ENCODE data around the gene KBTBD13. TPM values are rescaled to one million over a fixed set of nuclear protein-coding genes. Genes with fewer than 3 reads are reported as not detected.

Gene KBTBD13
- polyA plus RNA-seq, 1 donor (not counting 4 experiments of a cell fraction or from before 2014, with no cell fraction given): not detected

DNA sequence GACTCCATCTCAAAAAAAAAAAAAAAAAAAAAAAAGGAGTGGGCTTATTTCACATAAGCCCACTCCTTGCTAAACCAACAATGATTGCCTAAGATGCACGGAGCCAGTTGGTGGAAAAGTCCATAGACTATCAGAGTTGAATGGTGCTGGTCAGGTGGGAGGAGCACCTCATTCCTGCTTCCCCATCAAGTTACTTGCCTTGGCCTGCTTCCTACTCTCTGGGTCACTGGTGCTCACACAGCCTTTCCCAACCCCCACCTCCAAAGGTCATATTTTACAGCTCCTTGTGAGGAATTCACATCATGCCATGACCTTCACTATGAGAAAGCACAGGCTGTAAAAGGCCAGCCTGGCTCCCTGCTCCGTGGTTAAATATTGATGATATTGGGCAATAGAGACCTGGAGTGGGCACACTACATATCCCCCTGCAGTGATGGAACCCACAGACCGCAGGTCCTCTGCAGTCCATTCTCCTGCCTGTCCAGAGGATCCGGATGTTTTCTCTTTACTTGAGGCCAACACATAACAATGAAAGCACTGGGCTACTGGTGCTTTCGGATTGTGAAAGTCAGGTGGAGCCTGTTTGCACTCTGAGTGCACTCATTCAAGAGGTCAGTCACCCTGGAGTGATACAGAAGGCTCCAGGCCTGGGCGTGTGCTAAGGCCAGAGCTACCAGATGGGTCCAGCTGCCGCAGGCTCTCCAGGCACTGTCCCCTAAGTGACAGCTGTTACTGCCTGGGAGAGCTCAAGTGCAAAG, 31.6 kb upstream of the KBTBD13 start, which contains the start of gene SLC51B:
Gene SLC51B, plus strand, starts transcription at position 664 of the 758 bp plus-strand sequence. CDS start 4,618 bp downstream, outside the sequence.
- dilution Hi-C loops (cut with MboI; ENCODE audit: extremely low pct_ligation_motif_present, low sequenced_read_pairs): no loop called here
- Histone ChIP-seq H2AFZ (ENCODE audit: control insufficient read depth, low read length) (no peak within 1 kb of the TSS), H3K36me3 (ENCODE audit: control insufficient read depth in 2 of 2, extremely low read depth in 1 of 2, insufficient read depth in 2 of 2, low read length in 2 of 2) (no peaks in the 10 kb centered on the region), H3K4me3 (ENCODE audit: control insufficient read depth in 2 of 3, extremely low read depth in 1 of 3, insufficient read depth in 2 of 3, low read depth in 1 of 3, low read length in 3 of 3) (no peak within 1 kb of the TSS), H3K79me2 (ENCODE audit: control insufficient read depth, insufficient read depth, low read length) (no peaks in the 10 kb centered on the region), H3K4me1 (ENCODE audit: control insufficient read depth, extremely low read depth, insufficient read depth, low read length) (peaks cover 13% of the 10 kb centered on the region), H3K27me3 (ENCODE audit: control insufficient read depth, extremely low read depth, insufficient read depth, low read length) (no peaks in the 10 kb centered on the region), H3K9me3 (ENCODE audit: control insufficient read depth, low read depth, low read length) (no peaks in the 10 kb centered on the region), H3K27ac (ENCODE audit: control insufficient read depth, insufficient read depth, low read length) (no peak within 1 kb of the TSS), H3K4me2 (ENCODE audit: control insufficient read depth, extremely low read depth, insufficient read depth, low read depth, low read length) (peak within 1 kb of the TSS; percentile 17), H4K20me1 (ENCODE audit: control insufficient read depth, extremely low read depth, insufficient read depth, low read length) (no peaks in the 10 kb centered on the region), H3K9ac (ENCODE audit: control insufficient read depth, extremely low read depth, insufficient read depth, low read length) (no peak within 1 kb of the TSS), H3K9me1 (ENCODE audit: control insufficient read depth, extremely low read depth, insufficient read depth, low read length) (no peaks in the 10 kb centered on the region)
- no peak for FAIRE-seq
- no peak for TF ChIP-seq EZH2 (IDR thresholded peaks at IDR 0.05; ENCODE audit: low read length)
- TF ChIP-seq, protein P1, sequence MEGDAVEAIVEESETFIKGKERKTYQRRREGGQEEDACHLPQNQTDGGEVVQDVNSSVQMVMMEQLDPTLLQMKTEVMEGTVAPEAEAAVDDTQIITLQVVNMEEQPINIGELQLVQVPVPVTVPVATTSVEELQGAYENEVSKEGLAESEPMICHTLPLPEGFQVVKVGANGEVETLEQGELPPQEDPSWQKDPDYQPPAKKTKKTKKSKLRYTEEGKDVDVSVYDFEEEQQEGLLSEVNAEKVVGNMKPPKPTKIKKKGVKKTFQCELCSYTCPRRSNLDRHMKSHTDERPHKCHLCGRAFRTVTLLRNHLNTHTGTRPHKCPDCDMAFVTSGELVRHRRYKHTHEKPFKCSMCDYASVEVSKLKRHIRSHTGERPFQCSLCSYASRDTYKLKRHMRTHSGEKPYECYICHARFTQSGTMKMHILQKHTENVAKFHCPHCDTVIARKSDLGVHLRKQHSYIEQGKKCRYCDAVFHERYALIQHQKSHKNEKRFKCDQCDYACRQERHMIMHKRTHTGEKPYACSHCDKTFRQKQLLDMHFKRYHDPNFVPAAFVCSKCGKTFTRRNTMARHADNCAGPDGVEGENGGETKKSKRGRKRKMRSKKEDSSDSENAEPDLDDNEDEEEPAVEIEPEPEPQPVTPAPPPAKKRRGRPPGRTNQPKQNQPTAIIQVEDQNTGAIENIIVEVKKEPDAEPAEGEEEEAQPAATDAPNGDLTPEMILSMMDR (optimal IDR thresholded peaks at IDR 0.05 in 1 of 3, IDR thresholded peaks at IDR 0.05 in 1 of 3, conservative IDR thresholded peaks at IDR 0.05 in 1 of 3; ENCODE audit: extremely low read depth in 1 of 3, insufficient read depth in 2 of 3, low read length in 3 of 3): no peak
- DNase-seq (ENCODE audit: low read depth, low spot score): no peak

DNA sequence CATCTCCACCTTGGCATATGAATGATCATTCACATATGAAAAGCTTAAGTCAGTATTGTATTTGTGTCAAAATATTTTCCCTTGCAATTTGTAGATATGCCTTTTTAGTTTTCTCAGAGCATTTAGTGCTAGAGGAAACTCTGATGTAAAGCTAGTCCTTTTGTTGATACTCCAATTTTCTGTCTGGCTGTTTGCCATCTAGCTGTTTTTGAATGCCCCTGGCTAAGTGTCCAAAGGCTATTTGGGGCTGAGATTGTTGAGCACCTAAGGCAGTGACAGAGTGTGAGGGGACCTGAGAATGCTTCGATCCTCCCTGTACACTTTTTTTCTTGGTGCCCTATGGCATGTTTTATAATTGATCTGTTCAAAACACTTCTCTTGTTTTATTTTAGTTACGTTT, 28.3 kb upstream of the KBTBD13 start:
- H3K79me2 ChIP-seq (ENCODE audit: control insufficient read depth, insufficient read depth, low read length): no peaks in the 10 kb centered on the region
- DNase-seq (ENCODE audit: low read depth, low spot score) (no peak), FAIRE-seq (no peak)
- dilution Hi-C loops (cut with MboI; ENCODE audit: extremely low pct_ligation_motif_present, low sequenced_read_pairs): no loop called here
- no peaks in the 10 kb centered on the region for H3K9me1 ChIP-seq (ENCODE audit: control insufficient read depth, extremely low read depth, insufficient read depth, low read length)
- H3K4me2 ChIP-seq (ENCODE audit: control insufficient read depth, extremely low read depth, insufficient read depth, low read depth, low read length): no peak overlapping the region
- H3K27me3 ChIP-seq (ENCODE audit: control insufficient read depth, extremely low read depth, insufficient read depth, low read length): no peaks in the 10 kb centered on the region
- H3K36me3 ChIP-seq (ENCODE audit: control insufficient read depth in 2 of 2, extremely low read depth in 1 of 2, insufficient read depth in 2 of 2, low read length in 2 of 2): no peaks in the 10 kb centered on the region
- H2AFZ ChIP-seq (ENCODE audit: control insufficient read depth, low read length): no peak overlapping the region
- TF ChIP-seq, protein P1 (optimal IDR thresholded peaks at IDR 0.05 in 1 of 3, IDR thresholded peaks at IDR 0.05 in 1 of 3, conservative IDR thresholded peaks at IDR 0.05 in 1 of 3; ENCODE audit: extremely low read depth in 1 of 3, insufficient read depth in 2 of 3, low read length in 3 of 3): no peak
- TF ChIP-seq EZH2 (IDR thresholded peaks at IDR 0.05; ENCODE audit: low read length): no peak
- H3K9ac ChIP-seq (ENCODE audit: control insufficient read depth, extremely low read depth, insufficient read depth, low read length): no peak overlapping the region
- no peaks in the 10 kb centered on the region for H3K9me3 ChIP-seq (ENCODE audit: control insufficient read depth, low read depth, low read length)
- H3K4me1 ChIP-seq (ENCODE audit: control insufficient read depth, extremely low read depth, insufficient read depth, low read length): peaks cover 6% of the 10 kb centered on the region
- no peaks in the 10 kb centered on the region for H4K20me1 ChIP-seq (ENCODE audit: control insufficient read depth, extremely low read depth, insufficient read depth, low read length)
- no peak overlapping the region for H3K4me3 ChIP-seq (ENCODE audit: control insufficient read depth in 2 of 3, extremely low read depth in 1 of 3, insufficient read depth in 2 of 3, low read depth in 1 of 3, low read length in 3 of 3)
- H3K27ac ChIP-seq (ENCODE audit: control insufficient read depth, insufficient read depth, low read length): no peak overlapping the region

All from keratinocyte (primary cell).